Activated naive CD4-positive, alpha-beta T cell treated with anti-CD3 and anti-CD28 coated beads, Interleukin-2, amount 50 U/mL, for 24 hours (primary cell): Measurements from ENCODE around the gene IER5.
A peak's percentile ranks its signal among the peaks of the same experiment; 100 is the strongest.
"Not testable (repeated sequence)": the region's sequence is repeated elsewhere in the genome, so short reads cannot be mapped to it uniquely, and the experiment has no call there.

ENCODE experiments used
- H3K27ac Mint-ChIP-seq: one replicate; pipeline ENCODE4 v1.8.0; 2021; ENCODE audit warnings: mild to moderate bottlenecking, mixed read lengths
- H3K27me3 Mint-ChIP-seq: one replicate; pipeline ENCODE4 v1.8.0; 2021; ENCODE audit warnings: mixed read lengths
- H3K36me3 Mint-ChIP-seq: one replicate; pipeline ENCODE4 v1.8.0; 2021; ENCODE audit warnings: mixed read lengths
- H3K4me1 Mint-ChIP-seq: one replicate; pipeline ENCODE4 v1.8.0; 2021; ENCODE audit warnings: mixed read lengths
- H3K4me3 Mint-ChIP-seq: one replicate; pipeline ENCODE4 v1.8.0; 2021; ENCODE audit warnings: mild to moderate bottlenecking, mixed read lengths
- H3K9me3 Mint-ChIP-seq: one replicate; pipeline ENCODE4 v1.8.0; 2021; ENCODE audit warnings: mixed read lengths

Gene IER5

DNA sequence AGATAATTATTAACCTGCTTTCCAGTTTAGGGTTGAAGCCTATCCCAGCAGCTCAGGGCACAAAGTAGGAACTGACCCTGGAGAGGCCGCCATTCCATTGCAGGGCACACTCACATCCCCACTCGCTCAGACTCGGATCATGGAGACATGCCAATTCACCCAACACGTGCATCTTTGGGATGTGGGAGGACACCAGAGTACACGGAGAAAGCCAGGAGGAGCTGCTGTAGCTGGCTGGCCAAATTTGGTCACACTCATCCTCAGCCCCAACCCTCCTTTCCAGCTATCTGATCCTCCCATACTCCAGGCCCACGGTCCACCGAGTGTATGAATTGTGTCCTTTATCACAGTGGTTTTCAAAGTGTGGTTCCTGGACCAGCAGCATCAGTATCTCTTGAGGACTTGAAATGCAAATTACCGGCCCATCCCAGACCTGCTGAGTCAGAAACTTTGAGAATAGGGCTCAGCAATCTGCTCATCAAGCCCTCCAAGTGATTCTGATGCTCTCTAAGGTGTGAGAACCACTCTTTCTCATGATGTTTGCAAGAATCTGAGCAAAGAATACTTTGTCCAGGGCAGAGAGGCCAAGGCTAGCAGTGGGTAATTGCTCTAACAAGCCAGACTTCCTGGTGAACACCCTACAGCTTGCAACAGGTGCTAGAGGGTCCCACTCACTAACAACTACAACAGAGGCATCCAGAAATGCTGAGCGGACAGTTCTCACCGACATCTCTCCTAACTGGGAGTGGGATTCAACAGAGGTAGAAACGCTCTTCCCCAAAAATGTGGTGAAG is 26.3 kb downstream of the IER5 start:
- Mint-ChIP-seq H3K27ac (no peak overlapping the region), H3K27me3 (no peaks in the 10 kb centered on the region), H3K4me3 (no peak overlapping the region)

GRCh38 chr1:181115368-181115684 is 26.8 kb downstream of the IER5 start:
- no peaks in the 10 kb centered on the region for H3K9me3 Mint-ChIP-seq
- no peak overlapping the region for H3K27ac Mint-ChIP-seq
- no peak overlapping the region for H3K4me3 Mint-ChIP-seq
- no peaks in the 10 kb centered on the region for H3K36me3 Mint-ChIP-seq
- no peaks in the 10 kb centered on the region for H3K4me1 Mint-ChIP-seq
- no peaks in the 10 kb centered on the region for H3K27me3 Mint-ChIP-seq

More for the DNA sequence above, 26.3 kb downstream of the IER5 start:
- Mint-ChIP-seq H3K4me1 (no peaks in the 10 kb centered on the region), H3K36me3 (no peaks in the 10 kb centered on the region), H3K9me3 (no peaks in the 10 kb centered on the region)

DNA sequence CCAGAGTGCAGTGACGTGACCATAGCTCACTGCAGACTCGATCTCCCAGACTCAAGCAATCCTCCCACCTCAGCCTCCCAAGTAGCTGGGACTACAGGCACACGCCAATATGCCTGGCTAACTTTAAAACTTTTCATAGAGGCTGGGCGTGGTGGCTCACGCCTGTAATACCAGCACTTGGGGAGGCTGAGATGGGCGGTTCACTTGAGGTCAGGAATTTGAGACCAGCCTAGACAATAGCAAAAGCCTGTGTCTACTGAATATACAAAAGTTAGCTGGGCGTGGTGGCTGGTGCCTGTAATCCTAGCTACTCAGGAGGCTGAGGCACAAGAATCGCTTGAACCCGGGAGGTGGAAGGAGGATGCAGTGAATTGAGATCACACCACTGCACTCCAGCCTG is 27.5 kb downstream of the IER5 start:
- H3K4me3 Mint-ChIP-seq, H3K27me3 Mint-ChIP-seq, H3K27ac Mint-ChIP-seq, H3K36me3 Mint-ChIP-seq, H3K4me1 Mint-ChIP-seq, H3K9me3 Mint-ChIP-seq: not testable (repeated sequence)

DNA sequence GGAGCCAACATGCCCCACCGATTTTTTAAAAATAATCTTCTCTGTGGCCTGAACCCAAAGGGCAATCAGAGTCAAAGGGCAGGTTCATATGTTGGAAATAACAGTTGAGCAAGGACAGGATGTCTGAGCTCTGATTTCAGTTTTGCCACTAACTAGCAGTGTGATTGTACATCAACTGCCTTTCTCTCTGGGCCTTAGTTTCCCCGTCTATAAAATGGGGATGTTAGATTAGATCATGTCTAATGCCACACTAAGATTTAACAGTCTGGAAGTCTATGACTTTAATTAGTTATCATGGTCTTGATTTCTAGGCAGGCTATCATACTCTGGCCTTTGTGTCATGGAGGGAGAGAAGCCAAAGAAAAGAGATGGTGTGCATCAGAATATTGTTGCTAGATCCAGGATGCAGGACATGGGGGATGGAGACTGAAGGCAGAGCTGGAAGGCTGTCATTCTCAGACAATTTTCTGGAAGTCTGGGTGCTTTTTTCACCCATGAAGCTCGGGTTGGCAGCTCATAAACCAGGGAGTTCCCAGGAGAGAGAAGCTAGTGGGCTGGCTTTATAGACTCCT is 28.4 kb downstream of the IER5 start:
- Mint-ChIP-seq H3K36me3 (no peaks in the 10 kb centered on the region), H3K4me3 (no peak overlapping the region), H3K27ac (no peak overlapping the region), H3K27me3 (no peaks in the 10 kb centered on the region), H3K4me1 (no peaks in the 10 kb centered on the region), H3K9me3 (no peaks in the 10 kb centered on the region)

- Mint-ChIP-seq H3K4me1 (no peaks in the 10 kb centered on the region), H3K27ac (no peak overlapping the region), H3K27me3 (no peaks in the 10 kb centered on the region), H3K4me3 (no peak overlapping the region), H3K9me3 (no peaks in the 10 kb centered on the region), H3K36me3 (no peaks in the 10 kb centered on the region)
These were observed 29.3 kb downstream of the IER5 start for GRCh38 chr1:181117648-181118449.

DNA sequence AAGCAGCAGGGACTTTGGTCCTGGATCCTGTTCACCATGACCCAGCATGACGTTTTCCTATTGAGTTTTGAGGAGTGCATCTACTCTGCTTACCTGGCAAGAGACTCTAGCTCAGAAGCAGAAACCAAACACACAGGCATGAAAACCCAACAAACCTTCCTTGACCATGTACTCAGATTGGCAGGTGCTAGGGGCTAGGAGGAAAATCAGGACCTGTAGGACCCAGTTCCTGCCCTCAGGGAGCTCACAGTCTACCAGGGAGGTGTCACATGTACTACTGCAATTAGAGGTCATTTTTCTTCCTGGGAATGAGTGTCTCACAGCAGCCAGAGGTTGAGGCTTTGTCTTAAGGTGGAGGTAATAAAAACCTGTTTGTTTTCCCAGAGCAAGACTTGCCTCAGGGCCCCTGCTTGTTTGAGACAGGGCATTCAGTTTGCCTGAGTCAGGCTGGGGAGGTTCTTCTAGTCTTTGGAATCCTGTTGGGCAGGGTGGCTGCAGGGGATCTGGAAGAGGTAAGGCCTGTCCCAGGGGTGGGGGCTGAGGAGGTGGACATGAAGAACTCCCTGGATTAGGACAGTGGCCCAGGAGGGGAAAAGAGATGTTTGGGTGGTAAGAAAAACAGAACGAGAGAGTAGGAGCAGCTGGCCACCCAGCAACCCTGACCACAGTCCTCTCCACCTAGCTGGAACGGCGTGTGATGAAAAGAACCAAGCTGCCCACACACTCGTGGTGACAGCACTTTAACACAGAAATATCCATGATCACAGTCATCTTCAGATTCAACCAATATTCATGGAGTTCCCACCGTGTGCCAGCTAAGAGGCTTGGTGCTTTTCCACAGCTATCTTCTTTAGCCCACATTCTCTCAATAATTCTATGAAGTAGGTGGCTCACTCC is 30.8 kb downstream of the IER5 start:
- Mint-ChIP-seq H3K27ac (no peak overlapping the region), H3K4me1 (no peaks in the 10 kb centered on the region)

GRCh38 chr1:181120924-181121323 is 32.4 kb downstream of the IER5 start:
- Mint-ChIP-seq H3K27me3 (no peaks in the 10 kb centered on the region), H3K36me3 (no peaks in the 10 kb centered on the region), H3K4me1 (peaks cover 4% of the 10 kb centered on the region), H3K27ac (no peak overlapping the region), H3K4me3 (no peak overlapping the region), H3K9me3 (no peaks in the 10 kb centered on the region)

More for the DNA sequence above, 30.8 kb downstream of the IER5 start:
- Mint-ChIP-seq H3K36me3 (no peaks in the 10 kb centered on the region), H3K9me3 (no peaks in the 10 kb centered on the region), H3K27me3 (no peaks in the 10 kb centered on the region), H3K4me3 (no peak overlapping the region)

DNA sequence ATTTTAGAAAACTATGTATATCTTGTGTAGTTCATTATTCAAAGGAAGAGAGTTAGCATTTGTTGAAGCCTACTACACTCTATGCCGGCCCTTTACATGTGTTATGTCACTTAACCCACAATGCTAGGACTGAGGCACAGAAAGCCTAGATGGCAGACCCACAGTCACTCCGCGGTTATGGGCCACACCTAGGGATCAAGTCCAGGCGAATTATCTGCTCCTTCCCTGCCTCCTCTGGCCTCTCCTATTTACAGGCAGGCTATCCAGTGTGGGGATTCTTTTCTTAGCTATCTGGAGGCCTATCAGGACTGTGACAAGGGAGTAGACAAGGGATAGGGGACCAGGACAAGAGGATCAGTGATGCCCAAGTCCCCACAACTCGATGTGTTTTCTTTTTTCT is 33.0 kb downstream of the IER5 start:
- no peaks in the 10 kb centered on the region for H3K9me3 Mint-ChIP-seq
- no peaks in the 10 kb centered on the region for H3K27me3 Mint-ChIP-seq
- no peak overlapping the region for H3K27ac Mint-ChIP-seq
- no peaks in the 10 kb centered on the region for H3K36me3 Mint-ChIP-seq
- H3K4me3 Mint-ChIP-seq = no peak overlapping the region
- H3K4me1 Mint-ChIP-seq = peaks cover 4% of the 10 kb centered on the region

DNA sequence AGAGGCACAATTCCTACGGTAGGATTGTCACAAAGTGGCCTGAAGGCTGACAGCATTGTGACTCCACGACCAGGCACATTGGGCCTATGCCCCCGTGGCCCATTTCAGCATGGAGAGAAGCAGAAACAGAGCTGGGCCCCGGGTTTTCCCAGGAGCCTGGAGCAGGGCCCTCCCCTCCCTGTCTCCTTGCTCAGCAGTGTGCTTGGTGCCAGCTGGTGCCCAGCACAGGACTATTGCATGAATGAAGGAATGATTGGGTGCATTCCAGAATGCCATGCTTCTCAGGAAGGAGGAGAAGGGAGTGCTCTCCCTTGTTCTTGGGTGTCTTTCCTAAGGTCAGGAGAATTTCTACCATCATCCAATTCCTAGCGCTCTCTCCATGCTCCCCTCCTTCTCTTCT is 33.7 kb downstream of the IER5 start:
- Mint-ChIP-seq H3K4me3 (no peak overlapping the region), H3K9me3 (no peaks in the 10 kb centered on the region), H3K27me3 (no peaks in the 10 kb centered on the region), H3K27ac (peak overlapping the region; percentile 20), H3K36me3 (no peaks in the 10 kb centered on the region), H3K4me1 (peaks cover 4% of the 10 kb centered on the region)

DNA sequence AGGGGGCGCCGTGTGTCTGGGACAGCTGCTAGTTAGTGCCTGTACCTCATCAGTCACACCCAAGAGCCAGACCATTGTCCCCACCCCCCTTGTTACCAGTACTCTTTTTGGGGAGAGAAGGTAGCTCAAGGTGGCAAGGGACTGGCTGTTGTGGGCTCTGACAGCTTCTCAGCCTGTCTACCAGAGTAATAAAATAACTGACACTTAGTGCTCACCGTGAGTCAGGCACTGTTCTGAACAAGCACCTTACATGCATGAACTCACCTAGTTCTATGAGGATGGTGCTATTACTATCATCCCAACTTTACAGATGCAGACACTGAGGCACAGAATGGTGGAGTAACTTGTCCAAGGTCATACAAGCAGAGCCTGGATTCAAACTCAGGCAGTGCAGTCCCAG is 34.7 kb downstream of the IER5 start:
- Mint-ChIP-seq H3K9me3 (no peaks in the 10 kb centered on the region), H3K4me3 (no peak overlapping the region), H3K27me3 (no peaks in the 10 kb centered on the region), H3K27ac (no peak overlapping the region), H3K36me3 (no peaks in the 10 kb centered on the region), H3K4me1 (peaks cover 4% of the 10 kb centered on the region)

GRCh38 chr1:181124291-181124751 is 35.8 kb downstream of the IER5 start:
- Mint-ChIP-seq H3K36me3 (no peaks in the 10 kb centered on the region), H3K9me3 (no peaks in the 10 kb centered on the region), H3K27ac (no peak overlapping the region), H3K4me3 (no peak overlapping the region), H3K27me3 (no peaks in the 10 kb centered on the region), H3K4me1 (peaks cover 9% of the 10 kb centered on the region)

- Mint-ChIP-seq H3K4me3 (no peak overlapping the region), H3K9me3 (no peaks in the 10 kb centered on the region), H3K27me3 (peaks cover 3% of the 10 kb centered on the region), H3K4me1 (peaks cover 9% of the 10 kb centered on the region), H3K36me3 (no peaks in the 10 kb centered on the region), H3K27ac (no peak overlapping the region)
These were observed 37.8 kb downstream of the IER5 start for GRCh38 chr1:181126289-181126688.

DNA sequence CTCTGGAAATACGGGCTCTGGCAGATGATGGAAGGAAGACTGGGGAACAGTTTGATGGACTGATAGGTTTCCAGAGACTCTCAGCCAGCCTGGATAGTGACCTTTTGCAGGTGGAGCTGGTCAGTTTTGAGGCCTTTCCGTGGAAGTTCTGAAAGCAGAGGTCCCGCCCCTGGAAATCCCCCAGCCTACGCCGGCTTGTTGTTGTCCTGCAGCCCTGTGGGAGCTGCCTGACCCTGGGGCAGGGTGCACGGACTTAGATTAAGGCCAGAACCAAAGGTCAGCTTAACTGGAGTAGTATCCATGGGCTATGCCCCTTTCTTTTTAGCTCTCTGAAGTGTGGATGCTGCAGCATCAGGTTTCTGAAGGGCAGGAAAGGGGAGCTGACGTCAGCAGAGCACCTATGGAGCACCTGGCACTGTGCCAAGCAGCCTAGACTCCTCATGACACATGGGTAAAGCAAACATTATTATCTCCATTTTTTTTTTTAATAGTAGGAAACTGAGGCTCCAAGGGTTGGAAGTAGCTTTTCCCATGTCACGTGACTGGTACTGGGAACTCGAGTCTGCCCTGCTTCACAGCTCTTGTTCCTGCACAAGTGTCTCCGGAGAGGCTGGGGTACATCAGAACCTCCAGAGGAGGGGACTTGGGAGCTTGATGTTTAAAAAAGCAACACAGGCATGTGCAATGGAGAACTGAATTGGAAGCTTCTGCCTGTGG is 38.5 kb downstream of the IER5 start:
- Mint-ChIP-seq H3K4me3 (no peak overlapping the region), H3K4me1 (peaks cover 9% of the 10 kb centered on the region)

GRCh38 chr1:181127898-181128453 is 39.5 kb downstream of the IER5 start:
- no peak overlapping the region for H3K4me3 Mint-ChIP-seq
- H3K36me3 Mint-ChIP-seq = no peaks in the 10 kb centered on the region
- peaks cover 9% of the 10 kb centered on the region for H3K4me1 Mint-ChIP-seq
- H3K9me3 Mint-ChIP-seq = no peaks in the 10 kb centered on the region
- no peak overlapping the region for H3K27ac Mint-ChIP-seq
- peaks cover 3% of the 10 kb centered on the region for H3K27me3 Mint-ChIP-seq

More for the DNA sequence above, 38.5 kb downstream of the IER5 start:
- Mint-ChIP-seq H3K27ac (no peak overlapping the region), H3K36me3 (no peaks in the 10 kb centered on the region), H3K27me3 (peaks cover 3% of the 10 kb centered on the region), H3K9me3 (no peaks in the 10 kb centered on the region)
